ENCODE data around the gene SST. TPM values are rescaled to one million over a fixed set of nuclear protein-coding genes. Genes with fewer than 3 reads are reported as not detected.

SST gene
- total and polyA plus RNA-seq, 2 of the 4 experiments (the other 2 are of a cell fraction), result not detected

DNA sequence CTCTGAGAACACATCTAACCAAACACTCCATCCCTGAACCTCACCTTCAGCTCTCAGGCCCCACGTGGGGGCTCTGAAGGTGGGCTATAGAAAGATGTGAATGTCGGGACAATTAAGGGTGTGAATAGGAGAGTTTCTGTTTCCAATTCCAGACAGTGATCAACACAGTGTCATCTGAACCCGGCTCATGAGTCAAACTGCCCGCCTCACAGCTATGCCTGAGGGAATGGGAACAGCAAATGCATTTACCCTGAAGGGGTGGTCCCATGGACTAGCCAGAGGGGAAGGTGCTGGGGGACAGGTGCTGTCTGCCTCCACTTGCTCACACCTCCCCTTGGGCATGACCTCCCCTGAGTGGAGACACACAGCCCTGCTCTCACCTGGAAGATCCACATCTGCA is 25.8 kb upstream of the SST start:
- H3K56ac ChIP-seq (ENCODE audit: extremely low read depth, insufficient read depth, low read length), result no peak overlapping the region
- ChIA-PET CTCF (interaction anchor here (0.9 kb wide), 1 partner anchor 432 kb away, joined by 3 read pairs; no protein-coding TSS in a partner anchor), POLR2A (ENCODE audit: unreplicated experiment) (no interaction called here)
- H4K20me1 ChIP-seq (ENCODE audit: insufficient read depth, low read length), result no peaks in the 10 kb centered on the region
- no peak overlapping the region for H3K14ac ChIP-seq (replicated peaks; ENCODE audit: low read depth, low read length)
- no peak overlapping the region for H3K4ac ChIP-seq (ENCODE audit: low read depth, low read length)
- H3K9ac ChIP-seq (ENCODE audit: low read depth, low read length), result no peak overlapping the region
- H2AFZ ChIP-seq (replicated peaks; ENCODE audit: low read length, poor library complexity), result no peak overlapping the region
- intact Hi-C loops (cut with micrococcal nuclease), result no loop called here
- H4K91ac ChIP-seq (ENCODE audit: insufficient read depth, low read depth, low read length), result no peak overlapping the region
- H3K18ac ChIP-seq (ENCODE audit: low read depth, low read length), result no peak overlapping the region
- WGBS, 2 experiments (ENCODE audit: extremely low coverage in 2 of 2, insufficient read length in 1 of 2), result 50% methylated on average over 2 of the region's 4 CpGs; no CpG with 5 or more reads in 1 of the 2 experiments
- H3K27ac ChIP-seq (ENCODE audit: insufficient read depth, low read length), result no peak overlapping the region
- peaks cover 22% of the 10 kb centered on the region for H3K27me3 ChIP-seq (ENCODE audit: control insufficient read depth, insufficient read depth, low read length)
- H3K4me3 ChIP-seq (ENCODE audit: insufficient read depth, low read depth, low read length), result no peak overlapping the region
- no peak overlapping the region for H4K5ac ChIP-seq (ENCODE audit: low read depth, low read length)
- no peak overlapping the region for H4K8ac ChIP-seq (ENCODE audit: low read depth in 2 of 2, low read length in 2 of 2)
- TF ChIP-seq MAZ (IDR thresholded peaks at IDR 0.05; ENCODE audit: borderline replicate concordance, low read depth, low read length) (no peak), CHD1 (IDR thresholded peaks at IDR 0.05; ENCODE audit: low read depth, low read length) (no peak), BHLHE40 (IDR thresholded peaks at IDR 0.05; ENCODE audit: low read depth, low read length) (no peak), CEBPB (IDR thresholded peaks at IDR 0.05; ENCODE audit: low read depth, low read length) (no peak), SMC3 (IDR thresholded peaks at IDR 0.05; ENCODE audit: low read depth, low read length) (no peak), RAD21 (IDR thresholded peaks at IDR 0.05; ENCODE audit: low read length) (no peak), MXI1 (IDR thresholded peaks at IDR 0.05; ENCODE audit: borderline replicate concordance, low read depth, low read length) (no peak), RFX5 (IDR thresholded peaks at IDR 0.05; ENCODE audit: low read depth, low read length) (no peak), MAFK (IDR thresholded peaks at IDR 0.05; ENCODE audit: low read depth, low read length) (no peak), FOS (IDR thresholded peaks at IDR 0.05; ENCODE audit: low read depth, low read length) (no peak), NFE2L2 (IDR thresholded peaks at IDR 0.05; ENCODE audit: low read depth, low read length) (no peak), RCOR1 (IDR thresholded peaks at IDR 0.05; ENCODE audit: insufficient replicate concordance, low read length) (no peak), POLR2A (IDR thresholded peaks at IDR 0.05; ENCODE audit: low read depth, low read length) (no peak)
- TF ChIP-seq, protein P1, sequence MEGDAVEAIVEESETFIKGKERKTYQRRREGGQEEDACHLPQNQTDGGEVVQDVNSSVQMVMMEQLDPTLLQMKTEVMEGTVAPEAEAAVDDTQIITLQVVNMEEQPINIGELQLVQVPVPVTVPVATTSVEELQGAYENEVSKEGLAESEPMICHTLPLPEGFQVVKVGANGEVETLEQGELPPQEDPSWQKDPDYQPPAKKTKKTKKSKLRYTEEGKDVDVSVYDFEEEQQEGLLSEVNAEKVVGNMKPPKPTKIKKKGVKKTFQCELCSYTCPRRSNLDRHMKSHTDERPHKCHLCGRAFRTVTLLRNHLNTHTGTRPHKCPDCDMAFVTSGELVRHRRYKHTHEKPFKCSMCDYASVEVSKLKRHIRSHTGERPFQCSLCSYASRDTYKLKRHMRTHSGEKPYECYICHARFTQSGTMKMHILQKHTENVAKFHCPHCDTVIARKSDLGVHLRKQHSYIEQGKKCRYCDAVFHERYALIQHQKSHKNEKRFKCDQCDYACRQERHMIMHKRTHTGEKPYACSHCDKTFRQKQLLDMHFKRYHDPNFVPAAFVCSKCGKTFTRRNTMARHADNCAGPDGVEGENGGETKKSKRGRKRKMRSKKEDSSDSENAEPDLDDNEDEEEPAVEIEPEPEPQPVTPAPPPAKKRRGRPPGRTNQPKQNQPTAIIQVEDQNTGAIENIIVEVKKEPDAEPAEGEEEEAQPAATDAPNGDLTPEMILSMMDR (conservative IDR thresholded peaks at IDR 0.05; ENCODE audit: low read depth, low read length), result no peak
- TF ChIP-seq, protein P2, sequence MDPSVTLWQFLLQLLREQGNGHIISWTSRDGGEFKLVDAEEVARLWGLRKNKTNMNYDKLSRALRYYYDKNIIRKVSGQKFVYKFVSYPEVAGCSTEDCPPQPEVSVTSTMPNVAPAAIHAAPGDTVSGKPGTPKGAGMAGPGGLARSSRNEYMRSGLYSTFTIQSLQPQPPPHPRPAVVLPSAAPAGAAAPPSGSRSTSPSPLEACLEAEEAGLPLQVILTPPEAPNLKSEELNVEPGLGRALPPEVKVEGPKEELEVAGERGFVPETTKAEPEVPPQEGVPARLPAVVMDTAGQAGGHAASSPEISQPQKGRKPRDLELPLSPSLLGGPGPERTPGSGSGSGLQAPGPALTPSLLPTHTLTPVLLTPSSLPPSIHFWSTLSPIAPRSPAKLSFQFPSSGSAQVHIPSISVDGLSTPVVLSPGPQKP (IDR thresholded peaks at IDR 0.05; ENCODE audit: borderline replicate concordance, low read depth, low read length), result no peak
- TF ChIP-seq, protein P3, sequence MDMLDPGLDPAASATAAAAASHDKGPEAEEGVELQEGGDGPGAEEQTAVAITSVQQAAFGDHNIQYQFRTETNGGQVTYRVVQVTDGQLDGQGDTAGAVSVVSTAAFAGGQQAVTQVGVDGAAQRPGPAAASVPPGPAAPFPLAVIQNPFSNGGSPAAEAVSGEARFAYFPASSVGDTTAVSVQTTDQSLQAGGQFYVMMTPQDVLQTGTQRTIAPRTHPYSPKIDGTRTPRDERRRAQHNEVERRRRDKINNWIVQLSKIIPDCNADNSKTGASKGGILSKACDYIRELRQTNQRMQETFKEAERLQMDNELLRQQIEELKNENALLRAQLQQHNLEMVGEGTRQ (IDR thresholded peaks at IDR 0.05; ENCODE audit: low read depth, low read length), result no peak
- dilution Hi-C loops (cut with HindIII; ENCODE audit: low sequenced_read_pairs, unreplicated experiment), result loop anchor here (25.0 kb wide), 2 partner anchors 384 to 484 kb away; no protein-coding TSS in a partner anchor
- H3K9me1 ChIP-seq (ENCODE audit: insufficient read depth, low read length), result no peaks in the 10 kb centered on the region
- H3K4me1 ChIP-seq (ENCODE audit: control insufficient read depth, insufficient read depth, low read length), result no peaks in the 10 kb centered on the region
- no TSS peak for BruUV-seq (replicated peaks)
- H2BK15ac ChIP-seq (ENCODE audit: low read depth, low read length), result no peak overlapping the region
- no peak overlapping the region for H2BK120ac ChIP-seq (ENCODE audit: low read depth, low read length)
- H3K23ac ChIP-seq (ENCODE audit: low read depth, low read length), result no peak overlapping the region
- ATAC-seq (ENCODE audit: low read depth) (no peak), DNase-seq (no peak)
- H3K9me3 ChIP-seq (ENCODE audit: control insufficient read depth, insufficient read depth, low read length), result no peaks in the 10 kb centered on the region
- no peak overlapping the region for H2AK9ac ChIP-seq (replicated peaks; ENCODE audit: low read depth, low read length, poor library complexity)
- H2BK5ac ChIP-seq (ENCODE audit: low read depth, low read length, poor library complexity, severe bottlenecking), result no peak overlapping the region
- no peaks in the 10 kb centered on the region for H3K36me3 ChIP-seq (ENCODE audit: control insufficient read depth, insufficient read depth, low read length)
- in situ Hi-C loops (cut with MboI; ENCODE audit: low sequenced_read_pairs), result no loop called here
- H2AK5ac ChIP-seq (ENCODE audit: low read depth, low read length), result no peak overlapping the region
- no peaks in the 10 kb centered on the region for H3K79me1 ChIP-seq (ENCODE audit: low read depth in 1 of 2, low read length in 2 of 2)
- H2BK20ac ChIP-seq (ENCODE audit: low read depth, low read length), result no peak overlapping the region
- no peak overlapping the region for H3K4me2 ChIP-seq (ENCODE audit: low read depth, low read length)

Measured in IMR-90 (cell line).